Measurements from ENCODE around the gene ASPSCR1. TPM values are rescaled to one million over a fixed set of nuclear protein-coding genes. Genes with fewer than 3 reads are reported as not detected.

ASPSCR1 gene
- total and polyA plus RNA-seq, 2 of the 13 experiments (the other 11 are each of a cell fraction or from before 2014, with no cell fraction given): 274 to 314 TPM

GRCh38 chr17:82065638-82066303 is 88.3 kb downstream of the ASPSCR1 start, which contains the start of gene DUS1L:
DUS1L (minus strand) TSS chr17:82065804; CDS start chr17:82065059, 745 bp downstream.
- H3K9me3 ChIP-seq (ENCODE audit: low read length): no peaks in the 10 kb centered on the region
- ATAC-seq: peak; percentile 27
- ChIA-PET CTCF (ENCODE audit: low intra/inter-chr PET ratio, low total read pairs) (no interaction called here), POLR2A (interaction anchor here (0.9 to 3.4 kb wide), 10 partner anchors 9 to 338 kb away, joined by 3 to 14 read pairs (median 4); partner anchors contain the start of gene DCXR)
- in situ Hi-C loops (cut with HindIII; ENCODE audit: extremely low pct_ligation_motif_present, low pct_unique_long_range_greater_than_20kb) (no loop called here), intact Hi-C loops (cut with micrococcal nuclease; ENCODE audit: unreplicated experiment) (no loop called here)
- H3K4me3 ChIP-seq (replicated peaks in 1 of 3; ENCODE audit: insufficient read depth in 1 of 3, low read depth in 2 of 3, low read length in 3 of 3): peak within 1 kb of the TSS; percentile 69 to 99 (median 92)
- TSS peak; percentile 82 for BruUV-seq (replicated peaks)
- peak within 1 kb of the TSS; percentile 64 for H3K27ac ChIP-seq (ENCODE audit: extremely low read length, insufficient read depth, low read length)
- no peak for FAIRE-seq
- peaks cover 28% of the 10 kb centered on the region for H3K4me1 ChIP-seq (ENCODE audit: insufficient read depth, low read length)
- no peaks in the 10 kb centered on the region for H4K20me1 ChIP-seq (ENCODE audit: insufficient read depth, low read length)
- H3K79me2 ChIP-seq (ENCODE audit: insufficient read depth, low read length): peaks cover 20% of the 10 kb centered on the region
- WGBS (ENCODE audit: low lambda C conversion rate): 49% methylated on average over 23 of the region's 88 CpGs
- H3K27me3 ChIP-seq (ENCODE audit: control insufficient read depth in 1 of 2, insufficient read depth in 2 of 2, low read length in 2 of 2): no peaks in the 10 kb centered on the region
- peak within 1 kb of the TSS; percentile 96 for H3K4me2 ChIP-seq (ENCODE audit: low read depth, low read length)
- no peak for DNase-seq (ENCODE audit: low spot score)
- peak within 1 kb of the TSS; percentile 0 for H2AFZ ChIP-seq (ENCODE audit: low read length)
- H3K36me3 ChIP-seq (replicated peaks in 1 of 2; ENCODE audit: control insufficient read depth in 1 of 2, insufficient read depth in 2 of 2, low read length in 2 of 2): peaks cover 14 to 28% of the 10 kb centered on the region in 2 experiments
- H3K9ac ChIP-seq (ENCODE audit: insufficient read depth, low read depth, low read length): peak within 1 kb of the TSS; percentile 95
- TF ChIP-seq CSRNP1 (CRISPR knock-in tag; IDR thresholded peaks at IDR 0.05): peak; percentile 88; the same call in 1 of the 2 replicates
- peak; percentile 68 for TF ChIP-seq ZBTB14 (CRISPR knock-in tag; IDR thresholded peaks at IDR 0.05)
- TF ChIP-seq AKNA (CRISPR knock-in tag; IDR thresholded peaks at IDR 0.05; ENCODE audit: borderline replicate concordance): no peak
- TF ChIP-seq ZNF687 (CRISPR knock-in tag; IDR thresholded peaks at IDR 0.05): peak; percentile 88
